ENCODE results near the gene MYO1D. TPM values are rescaled to one million over a fixed set of nuclear protein-coding genes. Genes with fewer than 3 reads are reported as not detected.

The MYO1D gene
- total and polyA plus RNA-seq, 2 donors (not counting 3 experiments of a cell fraction or from before 2014, with no cell fraction given) = 37.8 to 85.5 TPM

- Histone ChIP-seq H3K4me2 (ENCODE audit: insufficient read depth, low read length) (no peak overlapping the region), H2AFZ (ENCODE audit: low read depth, low read length) (no peak overlapping the region), H3K9me3 (replicated peaks; ENCODE audit: control insufficient read depth, insufficient read depth, low read length) (no peaks in the 10 kb centered on the region), H4K20me1 (replicated peaks; ENCODE audit: control insufficient read depth, extremely low read depth, insufficient read depth, low read length) (no peaks in the 10 kb centered on the region), H3K4me1 (ENCODE audit: control insufficient read depth, extremely low read depth, insufficient read depth, low read length) (peaks cover 18% of the 10 kb centered on the region), H3K79me2 (ENCODE audit: control insufficient read depth, insufficient read depth, low read length) (peaks cover 64% of the 10 kb centered on the region), H3K27ac (ENCODE audit: insufficient read depth, low read depth, low read length) (no peak overlapping the region), H3K9me1 (replicated peaks; ENCODE audit: control insufficient read depth, extremely low read depth, insufficient read depth, low read length) (no peaks in the 10 kb centered on the region), H3K27me3 (ENCODE audit: control insufficient read depth in 2 of 2, insufficient read depth in 2 of 2, low read length in 2 of 2) (peaks cover 5% of the 10 kb centered on the region in 2 experiments), H3K4me3 (replicated peaks in 1 of 3; ENCODE audit: insufficient read depth in 1 of 3, low read depth in 1 of 3, low read length in 3 of 3) (no peak overlapping the region), H3K36me3 (ENCODE audit: control insufficient read depth in 2 of 2, extremely low read depth in 1 of 2, insufficient read depth in 2 of 2, low read length in 2 of 2) (peaks cover 6 to 13% of the 10 kb centered on the region in 2 experiments), H3K9ac (replicated peaks; ENCODE audit: extremely low read depth, insufficient read depth, low read length) (no peak overlapping the region)
- BruUV-seq (replicated peaks) = no TSS peak
- POLR2A ChIA-PET = no interaction called here
- TF ChIP-seq JUN (IDR thresholded peaks at IDR 0.05; ENCODE audit: borderline replicate concordance, insufficient read depth, insufficient read length, low read depth) (no peak), MAX (IDR thresholded peaks at IDR 0.05; ENCODE audit: insufficient read depth, insufficient read length) (no peak), GATA2 (IDR thresholded peaks at IDR 0.05; ENCODE audit: insufficient read depth, insufficient read length, low read depth, low read length) (no peak), POLR2AphosphoS5 (IDR thresholded peaks at IDR 0.05; ENCODE audit: insufficient read depth, low read depth, low read length) (no peak), MYC (IDR thresholded peaks at IDR 0.05; ENCODE audit: low read depth, low read length) (no peak), POLR2A (IDR thresholded peaks at IDR 0.05; ENCODE audit: low read depth, low read length) (no peak), FOS (IDR thresholded peaks at IDR 0.05; ENCODE audit: borderline replicate concordance, insufficient read depth, low read length) (no peak)
- intact Hi-C loops (cut with micrococcal nuclease) = no loop called here
- dilution Hi-C loops (cut with MboI; ENCODE audit: extremely low pct_ligation_motif_present, low sequenced_read_pairs) = no loop called here
- DNase-seq (ENCODE audit: low read depth, low spot score) = no peak
- CTCF ChIA-PET = interaction anchor here (4.5 kb wide), 1 partner anchor 15 kb away, joined by 28 read pairs; no protein-coding TSS in a partner anchor
- no peak for FAIRE-seq
Observed at GRCh38 chr17:32446949-32447348, 430.0 kb downstream of the MYO1D start.

- Histone ChIP-seq H3K27me3 (ENCODE audit: control insufficient read depth in 2 of 2, insufficient read depth in 2 of 2, low read length in 2 of 2) (peaks cover 10% of the 10 kb centered on the region in 2 experiments), H2AFZ (ENCODE audit: low read depth, low read length) (no peak overlapping the region), H3K9me3 (replicated peaks; ENCODE audit: control insufficient read depth, insufficient read depth, low read length) (no peaks in the 10 kb centered on the region), H3K4me3 (replicated peaks in 1 of 3; ENCODE audit: insufficient read depth in 1 of 3, low read depth in 1 of 3, low read length in 3 of 3) (peak overlapping the region in 1 of 3 experiments; percentile 80), H3K36me3 (ENCODE audit: control insufficient read depth in 2 of 2, extremely low read depth in 1 of 2, insufficient read depth in 2 of 2, low read length in 2 of 2) (peaks cover under 1 to 9% of the 10 kb centered on the region in 2 experiments), H3K9ac (replicated peaks; ENCODE audit: extremely low read depth, insufficient read depth, low read length) (peak overlapping the region; percentile 89), H3K4me2 (ENCODE audit: insufficient read depth, low read length) (peak overlapping the region; percentile 95), H4K20me1 (replicated peaks; ENCODE audit: control insufficient read depth, extremely low read depth, insufficient read depth, low read length) (no peaks in the 10 kb centered on the region), H3K4me1 (ENCODE audit: control insufficient read depth, extremely low read depth, insufficient read depth, low read length) (peaks cover 18% of the 10 kb centered on the region), H3K27ac (ENCODE audit: insufficient read depth, low read depth, low read length) (peak overlapping the region; percentile 29), H3K9me1 (replicated peaks; ENCODE audit: control insufficient read depth, extremely low read depth, insufficient read depth, low read length) (no peaks in the 10 kb centered on the region), H3K79me2 (ENCODE audit: control insufficient read depth, insufficient read depth, low read length) (peaks cover 57% of the 10 kb centered on the region)
- BruUV-seq (replicated peaks) = no TSS peak
- ChIA-PET POLR2A (no interaction called here), CTCF (interaction anchor here (4.5 kb wide), 1 partner anchor 16 kb away, joined by 28 read pairs; no protein-coding TSS in a partner anchor)
- intact Hi-C loops (cut with micrococcal nuclease) (no loop called here), dilution Hi-C loops (cut with MboI; ENCODE audit: extremely low pct_ligation_motif_present, low sequenced_read_pairs) (no loop called here)
- TF ChIP-seq POLR2A (IDR thresholded peaks at IDR 0.05; ENCODE audit: low read depth, low read length) (no peak), FOS (IDR thresholded peaks at IDR 0.05; ENCODE audit: borderline replicate concordance, insufficient read depth, low read length) (no peak)
- no peak for DNase-seq (ENCODE audit: low read depth, low spot score)
- no peak for FAIRE-seq
Observed at GRCh38 chr17:32445971-32446370, 431.0 kb downstream of the MYO1D start.
